A549 (cell line): ENCODE results near the gene PDE6G. TPM values are rescaled to one million over a fixed set of nuclear protein-coding genes. Genes with fewer than 3 reads are reported as not detected.

Source experiments
- ATAC-seq, 2 experiments: fragments of 200-7000 bp in 1 of 2; fragments of >200 bp in 1 of 2; cut with Nextera tagmentation in 1 of 2; cut with Tn5 transposase in 1 of 2; 3 replicates each; pipeline versions ENCODE4 v1.8.0 to v1.9.1; 2018 to 2020; ENCODE audit warnings: mild to moderate bottlenecking in 1 of 2, moderate library complexity in 1 of 2
- CTCF ChIA-PET: fragments of 300-600 bp; sonication (Branson Sonifier 250); formaldehyde crosslinking; extraction: SDS; loops from one replicate; lab custom pipeline; 2021; ENCODE audit warnings: antibody characterized with exemption, inconsistent platforms; lab: Yijun Ruan, JAX
- POLR2A ChIA-PET: fragments of 350-600 bp; formaldehyde crosslinking; extraction: SDS; loops from one replicate; lab custom pipeline; 2021; ENCODE audit warnings: antibody characterized with exemption, inconsistent platforms; lab: Yijun Ruan, JAX
- DNase-seq, 2 experiments: peaks; one replicate each; pipeline versions ENCODE4 v3.0.0 to v3.0.0-alpha.2; 2011 to 2016; ENCODE audit warnings: low read depth in 1 of 2, low spot score in 1 of 2
- FAIRE-seq: peaks from 2 replicates; lab custom pipeline; 2011; peaks lifted over from hg19 to GRCh38; lab: Jason Lieb, UNC
- H3K27ac ChIP-seq, 2 experiments: fragments of >200 bp; sonication (Bioruptor Twin); formaldehyde crosslinking; 3 replicates each; pipeline ENCODE4 v1.5.1; 2016 to 2017
- H3K4me1 ChIP-seq: fragments of >200 bp; sonication (Bioruptor Twin); formaldehyde crosslinking; 3 replicates; pipeline ENCODE4 v1.6.1; 2016
- H3K4me2 ChIP-seq: fragments of >200 bp; sonication (Bioruptor Twin); formaldehyde crosslinking; 3 replicates; pipeline ENCODE4 v1.6.1; 2016
- H3K4me3 ChIP-seq: fragments of >200 bp; sonication (Bioruptor Twin); formaldehyde crosslinking; 3 replicates; pipeline ENCODE4 v1.5.1; 2016
- H3K9me3 ChIP-seq: fragments of >200 bp; sonication (Bioruptor Twin); formaldehyde crosslinking; 3 replicates; pipeline ENCODE4 v1.6.1; 2016
- BHLHE40 ChIP-seq: IDR thresholded peaks from 2 replicates; pipeline ENCODE4 v1.6.1; 2012; ENCODE audit warnings: low read depth, low read length, inconsistent platforms
- CHD2 ChIP-seq: fragments of 150-350 bp; IDR thresholded peaks from 2 replicates; pipeline ENCODE4 v1.6.1; 2014; ENCODE audit warnings: low read length; ENCODE audit not compliant: partially characterized antibody
- FOSL2 ChIP-seq, 2 experiments: fragments of 450-650 bp in 1 of 2; fragments of >200 bp in 1 of 2; sonication (Bioruptor Twin) in 1 of 2; formaldehyde crosslinking; IDR thresholded peaks; 2 replicates each; pipeline versions ENCODE4 v1.5.0 to v1.6.1; 2016 to 2020; ENCODE audit warnings: mild to moderate bottlenecking in 1 of 2, moderate library complexity in 1 of 2
- GATA3 ChIP-seq: IDR thresholded peaks from 2 replicates; pipeline ENCODE4 v1.6.1; 2012; ENCODE audit warnings: borderline replicate concordance
- HOXA7 ChIP-seq: fragments of 250-450 bp; sonication (Bioruptor Pico); IDR thresholded peaks from 2 replicates; pipeline ENCODE4 v1.5.0; 2020; ENCODE audit warnings: mild to moderate bottlenecking, moderate library complexity
- KDM1A ChIP-seq: fragments of 200-600 bp; sonication (generic); IDR thresholded peaks from 2 replicates; pipeline ENCODE4 v1.6.1; 2016; ENCODE audit warnings: low read depth, mild to moderate bottlenecking
- MAFK ChIP-seq: fragments of 450-650 bp; IDR thresholded peaks from 2 replicates; pipeline ENCODE4 v1.6.1; 2014; ENCODE audit not compliant: partially characterized antibody
- MAZ ChIP-seq: fragments of 150-350 bp; IDR thresholded peaks from 2 replicates; pipeline ENCODE4 v1.6.1; 2014; ENCODE audit warnings: antibody characterized with exemption, low read depth, low read length, borderline replicate concordance
- NPAS2 ChIP-seq: fragments of 250-450 bp; sonication (Bioruptor Pico); IDR thresholded peaks from 2 replicates; pipeline ENCODE4 v1.8.0; 2022; ENCODE audit warnings: mild to moderate bottlenecking, moderate library complexity, borderline replicate concordance
- PHF8 ChIP-seq: fragments of 200-600 bp; sonication (generic); IDR thresholded peaks from 2 replicates; pipeline ENCODE4 v1.6.1; 2016; ENCODE audit warnings: low read depth, mild to moderate bottlenecking, antibody characterized with exemption, moderate library complexity, borderline replicate concordance
- SMC3 ChIP-seq: fragments of >200 bp; sonication (Bioruptor Twin); formaldehyde crosslinking; IDR thresholded peaks from 3 replicates; pipeline ENCODE4 v1.6.1; 2018; ENCODE audit warnings: inconsistent platforms
- ZFP36 ChIP-seq: fragments of 450-650 bp; IDR thresholded peaks from 2 replicates; pipeline ENCODE4 v1.6.1; 2014; ENCODE audit warnings: borderline replicate concordance; ENCODE audit not compliant: partially characterized antibody
- ZSCAN20 ChIP-seq: fragments of 250-450 bp; sonication (Bioruptor Pico); IDR thresholded peaks from 2 replicates; pipeline ENCODE4 v1.8.0; 2022; ENCODE audit warnings: mild to moderate bottlenecking, moderate library complexity
- WGBS: methylation state at CpG from one replicate; pipeline ENCODE4 v1.1.6; 2017; ENCODE audit errors: missing lambda C conversion rate; 5-methylcytosine and 5-hydroxymethylcytosine counted together
- polyA plus RNA-seq, 4 experiments: library from polyadenylated mRNA; depleted of rRNA in 3 of 4; stranded (reverse); fragments of >200 nt; fragmentation: RNase III in 1 of 4; extraction: RNeasy Plus Mini Kit Qiagen cat#74134 plus additional on column Dnase treatment in 1 of 4; gene quantifications; 2 replicates in 3 of 4; 3 replicates in 1 of 4; pipeline ENCODE4 v1.2.3, GENCODE V29; 2011 to 2017
- TF ChIP-seq, protein P1 (sequence below): fragments of 250-450 bp; sonication (Bioruptor Pico); IDR thresholded peaks from 2 replicates; pipeline ENCODE4 v1.5.0; 2020; ENCODE audit warnings: low read depth, mild to moderate bottlenecking, moderate library complexity
- TF ChIP-seq, protein P2 (sequence below): fragments of >200 bp; sonication (Bioruptor Twin); formaldehyde crosslinking; IDR thresholded peaks from 2 replicates; pipeline ENCODE4 v1.6.1; 2016
- TF ChIP-seq, protein P3 (sequence below): fragments of 450-650 bp; IDR thresholded peaks from 2 replicates; pipeline ENCODE4 v1.6.1; 2014; ENCODE audit warnings: antibody characterized with exemption
- TF ChIP-seq, protein P4 (sequence below): IDR thresholded peaks from 2 replicates; pipeline ENCODE4 v1.6.1; 2012; ENCODE audit warnings: low read depth, borderline replicate concordance
- TF ChIP-seq, protein P5 (sequence below): fragments of 250-450 bp; sonication (Bioruptor Pico); IDR thresholded peaks from 2 replicates; pipeline ENCODE4 v1.5.0; 2021; ENCODE audit warnings: mild to moderate bottlenecking, moderate library complexity, borderline replicate concordance
- TF ChIP-seq, protein P6 (sequence below): fragments of >200 bp; sonication (Bioruptor Twin); formaldehyde crosslinking; IDR thresholded peaks from 3 replicates; pipeline ENCODE4 v1.5.1; 2016

Gene PDE6G
- polyA plus RNA-seq, 2 of the 4 experiments (the other 2 are of a cell fraction), result 1.2 TPM

DNA sequence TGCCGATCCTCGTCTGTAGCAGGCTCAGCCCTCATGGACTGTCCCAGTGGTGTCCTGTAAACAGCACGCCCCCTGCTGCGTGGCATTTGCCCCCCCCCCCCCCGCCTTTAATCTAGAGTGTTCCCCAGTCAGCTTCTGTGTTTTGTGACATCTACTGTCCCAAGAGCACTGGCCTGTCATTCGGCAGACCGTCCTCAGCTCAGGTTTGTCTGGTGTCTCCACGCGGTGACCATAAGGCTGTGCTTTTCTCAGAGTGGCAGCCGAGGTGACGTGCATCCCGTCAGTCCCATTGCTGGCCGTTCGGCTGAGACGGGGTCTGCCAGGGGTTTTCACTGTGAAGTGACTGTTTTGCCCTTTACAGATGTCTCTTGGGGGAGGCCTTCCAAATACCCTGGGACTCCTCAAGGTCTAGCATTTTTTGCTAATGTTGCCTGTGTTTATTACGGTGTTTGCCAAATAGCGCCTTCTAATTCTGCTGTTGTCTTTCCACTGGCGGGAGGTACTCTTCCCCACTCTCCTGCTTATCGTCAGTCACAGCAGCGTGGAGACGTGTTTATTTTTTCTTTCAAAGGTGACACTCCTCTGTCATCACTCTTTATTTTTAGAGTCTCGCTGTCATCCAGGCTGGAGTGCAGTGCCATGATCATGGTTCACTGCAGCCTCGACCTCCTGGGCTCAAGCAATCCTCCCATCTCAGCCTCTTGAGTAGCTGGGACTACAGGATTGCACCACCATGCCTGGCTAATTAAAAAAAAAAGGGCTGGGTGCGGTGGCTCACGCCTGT is 41.1 kb upstream of the PDE6G start:
- no peak overlapping the region for H3K4me3 ChIP-seq
- H3K4me2 ChIP-seq, result no peak overlapping the region
- 92% methylated on average over 24 of the region's 25 CpGs for WGBS
- no peak overlapping the region for H3K27ac ChIP-seq
- POLR2A ChIA-PET, result no interaction called here
- no peak for FAIRE-seq
- no peaks in the 10 kb centered on the region for H3K9me3 ChIP-seq
- TF ChIP-seq NPAS2 (CRISPR knock-in tag) (no peak), SMC3 (no peak), PHF8 (no peak), FOSL2 (IDR thresholded peaks at IDR 0.05) (no peak), FOSL2 (CRISPR knock-in tag; IDR thresholded peaks at IDR 0.05) (no peak), MAFK (no peak), ZFP36 (no peak), CHD2 (no peak), HOXA7 (CRISPR knock-in tag) (no peak), GATA3 (no peak), KDM1A (no peak), MAZ (no peak), ZSCAN20 (CRISPR knock-in tag) (no peak), BHLHE40 (no peak)
- TF ChIP-seq, protein P1, sequence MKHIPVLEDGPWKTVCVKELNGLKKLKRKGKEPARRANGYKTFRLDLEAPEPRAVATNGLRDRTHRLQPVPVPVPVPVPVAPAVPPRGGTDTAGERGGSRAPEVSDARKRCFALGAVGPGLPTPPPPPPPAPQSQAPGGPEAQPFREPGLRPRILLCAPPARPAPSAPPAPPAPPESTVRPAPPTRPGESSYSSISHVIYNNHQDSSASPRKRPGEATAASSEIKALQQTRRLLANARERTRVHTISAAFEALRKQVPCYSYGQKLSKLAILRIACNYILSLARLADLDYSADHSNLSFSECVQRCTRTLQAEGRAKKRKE (CRISPR knock-in tag), result no peak
- TF ChIP-seq, protein P2, sequence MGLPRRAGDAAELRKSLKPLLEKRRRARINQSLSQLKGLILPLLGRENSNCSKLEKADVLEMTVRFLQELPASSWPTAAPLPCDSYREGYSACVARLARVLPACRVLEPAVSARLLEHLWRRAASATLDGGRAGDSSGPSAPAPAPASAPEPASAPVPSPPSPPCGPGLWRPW, result no peak
- TF ChIP-seq, protein P3, sequence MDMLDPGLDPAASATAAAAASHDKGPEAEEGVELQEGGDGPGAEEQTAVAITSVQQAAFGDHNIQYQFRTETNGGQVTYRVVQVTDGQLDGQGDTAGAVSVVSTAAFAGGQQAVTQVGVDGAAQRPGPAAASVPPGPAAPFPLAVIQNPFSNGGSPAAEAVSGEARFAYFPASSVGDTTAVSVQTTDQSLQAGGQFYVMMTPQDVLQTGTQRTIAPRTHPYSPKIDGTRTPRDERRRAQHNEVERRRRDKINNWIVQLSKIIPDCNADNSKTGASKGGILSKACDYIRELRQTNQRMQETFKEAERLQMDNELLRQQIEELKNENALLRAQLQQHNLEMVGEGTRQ, result no peak
- TF ChIP-seq, protein P4, sequence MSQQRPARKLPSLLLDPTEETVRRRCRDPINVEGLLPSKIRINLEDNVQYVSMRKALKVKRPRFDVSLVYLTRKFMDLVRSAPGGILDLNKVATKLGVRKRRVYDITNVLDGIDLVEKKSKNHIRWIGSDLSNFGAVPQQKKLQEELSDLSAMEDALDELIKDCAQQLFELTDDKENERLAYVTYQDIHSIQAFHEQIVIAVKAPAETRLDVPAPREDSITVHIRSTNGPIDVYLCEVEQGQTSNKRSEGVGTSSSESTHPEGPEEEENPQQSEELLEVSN, result no peak
- TF ChIP-seq, protein P5, sequence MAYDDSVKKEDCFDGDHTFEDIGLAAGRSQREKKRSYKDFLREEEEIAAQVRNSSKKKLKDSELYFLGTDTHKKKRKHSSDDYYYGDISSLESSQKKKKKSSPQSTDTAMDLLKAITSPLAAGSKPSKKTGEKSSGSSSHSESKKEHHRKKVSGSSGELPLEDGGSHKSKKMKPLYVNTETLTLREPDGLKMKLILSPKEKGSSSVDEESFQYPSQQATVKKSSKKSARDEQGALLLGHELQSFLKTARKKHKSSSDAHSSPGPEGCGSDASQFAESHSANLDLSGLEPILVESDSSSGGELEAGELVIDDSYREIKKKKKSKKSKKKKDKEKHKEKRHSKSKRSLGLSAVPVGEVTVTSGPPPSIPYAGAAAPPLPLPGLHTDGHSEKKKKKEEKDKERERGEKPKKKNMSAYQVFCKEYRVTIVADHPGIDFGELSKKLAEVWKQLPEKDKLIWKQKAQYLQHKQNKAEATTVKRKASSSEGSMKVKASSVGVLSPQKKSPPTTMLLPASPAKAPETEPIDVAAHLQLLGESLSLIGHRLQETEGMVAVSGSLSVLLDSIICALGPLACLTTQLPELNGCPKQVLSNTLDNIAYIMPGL (CRISPR knock-in tag), result no peak
- TF ChIP-seq, protein P6, sequence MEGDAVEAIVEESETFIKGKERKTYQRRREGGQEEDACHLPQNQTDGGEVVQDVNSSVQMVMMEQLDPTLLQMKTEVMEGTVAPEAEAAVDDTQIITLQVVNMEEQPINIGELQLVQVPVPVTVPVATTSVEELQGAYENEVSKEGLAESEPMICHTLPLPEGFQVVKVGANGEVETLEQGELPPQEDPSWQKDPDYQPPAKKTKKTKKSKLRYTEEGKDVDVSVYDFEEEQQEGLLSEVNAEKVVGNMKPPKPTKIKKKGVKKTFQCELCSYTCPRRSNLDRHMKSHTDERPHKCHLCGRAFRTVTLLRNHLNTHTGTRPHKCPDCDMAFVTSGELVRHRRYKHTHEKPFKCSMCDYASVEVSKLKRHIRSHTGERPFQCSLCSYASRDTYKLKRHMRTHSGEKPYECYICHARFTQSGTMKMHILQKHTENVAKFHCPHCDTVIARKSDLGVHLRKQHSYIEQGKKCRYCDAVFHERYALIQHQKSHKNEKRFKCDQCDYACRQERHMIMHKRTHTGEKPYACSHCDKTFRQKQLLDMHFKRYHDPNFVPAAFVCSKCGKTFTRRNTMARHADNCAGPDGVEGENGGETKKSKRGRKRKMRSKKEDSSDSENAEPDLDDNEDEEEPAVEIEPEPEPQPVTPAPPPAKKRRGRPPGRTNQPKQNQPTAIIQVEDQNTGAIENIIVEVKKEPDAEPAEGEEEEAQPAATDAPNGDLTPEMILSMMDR, result no peak
- TF ChIP-seq, all 56 proteins: peak for 0
- CTCF ChIA-PET, result interaction anchor here (2.0 to 5.1 kb wide), 3 partner anchors 14 to 21 kb away, joined by 8 to 54 read pairs (median 10); partner anchors contain the start of genes ARL16 and HGS
- ATAC-seq (no peak), DNase-seq (no peak)
- peaks cover 16% of the 10 kb centered on the region for H3K4me1 ChIP-seq
